Left ventricle myocardium superior (tissue), 1 donor: ENCODE measurements around the gene MLLT1. TPM values are rescaled to one million over a fixed set of nuclear protein-coding genes. Genes with fewer than 3 reads are reported as not detected.
A peak's percentile ranks its signal among the peaks of the same experiment; 100 is the strongest.

Experiments
- ATAC-seq: fragments of 200-7000 bp; cut with Tn5 transposase; one replicate; pipeline ENCODE4 v1.9.1; 2020; ENCODE audit warnings: mild to moderate bottlenecking, moderate library complexity
- DNase-seq: peaks from one replicate; pipeline ENCODE4 v3.0.0-alpha.2; 2020
- intact Hi-C: fragments of 100-400 bp; cut with micrococcal nuclease; formaldehyde crosslinking; loops from one replicate; pipeline ENCODE4 v1.11.0; 2022
- total RNA-seq: library from RNA; stranded (reverse); fragmentation: NEBNext Ultra II Directional; extraction: Animal tissue kit (Norgen Biotek cat#: 25700); gene quantifications from one replicate; pipeline ENCODE4 v1.2.1, GENCODE V29; 2021
- donor health status: DM: no; HTN: yes; CAD: no; lungs with severe emphysema.

MLLT1 gene
- total RNA-seq, 1 donor from 2014 or later = 45.8 TPM

DNA sequence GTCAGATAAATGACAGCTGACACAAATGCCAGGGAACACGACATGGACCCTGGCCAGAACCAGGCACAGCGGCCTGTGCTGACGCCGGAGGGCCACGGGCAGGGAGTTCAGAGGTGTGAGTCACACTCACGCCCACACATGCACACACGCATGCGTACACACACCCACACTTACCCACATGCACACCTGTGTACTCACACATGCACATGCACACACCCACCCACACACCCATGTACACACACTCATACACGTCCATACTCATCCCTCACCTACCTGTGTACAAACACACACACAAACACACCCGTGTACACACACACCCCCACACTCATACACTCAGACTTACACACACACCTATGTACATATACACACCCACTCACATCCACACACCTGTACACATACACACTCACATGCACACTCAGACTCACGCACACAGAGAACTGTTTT, 40.4 kb downstream of the MLLT1 start:
- no peak for DNase-seq
- peak; percentile 9 for ATAC-seq
- intact Hi-C loops = no loop called here

DNA sequence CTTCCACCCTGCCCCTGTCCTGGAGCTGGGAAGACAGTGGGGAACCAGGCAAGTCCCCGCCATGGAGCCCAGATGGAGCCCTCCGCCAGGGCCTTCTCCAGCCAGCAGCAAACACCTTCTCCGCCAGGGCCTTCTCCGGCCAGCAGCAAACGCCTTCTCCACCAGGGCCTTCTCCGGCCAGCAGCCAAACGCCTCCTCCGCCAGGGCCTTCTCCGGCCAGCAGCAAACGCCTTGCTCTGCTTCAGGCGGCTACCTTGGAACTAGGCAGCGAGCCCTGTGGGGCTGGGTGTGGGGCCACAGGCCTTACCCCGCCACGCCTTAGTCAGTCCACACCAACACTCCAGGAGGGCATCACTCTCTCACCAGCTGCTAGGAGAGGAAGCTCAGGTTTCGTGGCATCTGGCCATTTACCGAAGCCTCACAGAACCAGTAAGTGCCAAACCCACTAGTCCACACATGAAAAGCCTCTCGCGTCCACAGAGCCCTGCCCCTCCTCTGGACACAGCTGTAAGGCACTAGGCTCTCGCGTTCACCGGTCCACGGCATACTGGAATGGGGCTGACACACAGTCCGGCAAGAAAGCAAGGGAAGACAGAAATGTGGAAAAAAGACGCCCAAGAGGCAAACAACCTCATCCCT, 41.0 kb downstream of the MLLT1 start:
- ATAC-seq = peak; percentile 61
- intact Hi-C loops = no loop called here
- peak; percentile 81 for DNase-seq

DNA sequence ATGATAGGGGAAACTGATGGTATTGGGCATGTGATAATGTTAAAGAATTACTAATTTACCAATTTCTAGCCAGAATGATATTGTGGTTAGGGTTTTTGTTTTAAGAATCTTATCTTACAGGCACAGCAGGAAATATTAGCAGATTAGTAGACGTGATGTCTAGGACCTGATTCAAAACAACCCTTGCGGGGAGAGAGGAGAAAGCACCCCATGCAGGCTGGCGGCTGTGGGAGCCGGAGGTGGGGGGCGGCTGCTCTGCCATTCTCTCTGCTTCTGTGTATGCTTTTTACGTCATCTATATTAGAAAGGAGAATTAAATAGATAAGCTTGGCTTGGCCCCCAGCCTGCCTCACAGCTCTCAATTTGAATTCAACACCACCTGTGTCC, 41.5 kb downstream of the MLLT1 start:
- no peak for DNase-seq
- no peak for ATAC-seq
- intact Hi-C loops = no loop called here

DNA sequence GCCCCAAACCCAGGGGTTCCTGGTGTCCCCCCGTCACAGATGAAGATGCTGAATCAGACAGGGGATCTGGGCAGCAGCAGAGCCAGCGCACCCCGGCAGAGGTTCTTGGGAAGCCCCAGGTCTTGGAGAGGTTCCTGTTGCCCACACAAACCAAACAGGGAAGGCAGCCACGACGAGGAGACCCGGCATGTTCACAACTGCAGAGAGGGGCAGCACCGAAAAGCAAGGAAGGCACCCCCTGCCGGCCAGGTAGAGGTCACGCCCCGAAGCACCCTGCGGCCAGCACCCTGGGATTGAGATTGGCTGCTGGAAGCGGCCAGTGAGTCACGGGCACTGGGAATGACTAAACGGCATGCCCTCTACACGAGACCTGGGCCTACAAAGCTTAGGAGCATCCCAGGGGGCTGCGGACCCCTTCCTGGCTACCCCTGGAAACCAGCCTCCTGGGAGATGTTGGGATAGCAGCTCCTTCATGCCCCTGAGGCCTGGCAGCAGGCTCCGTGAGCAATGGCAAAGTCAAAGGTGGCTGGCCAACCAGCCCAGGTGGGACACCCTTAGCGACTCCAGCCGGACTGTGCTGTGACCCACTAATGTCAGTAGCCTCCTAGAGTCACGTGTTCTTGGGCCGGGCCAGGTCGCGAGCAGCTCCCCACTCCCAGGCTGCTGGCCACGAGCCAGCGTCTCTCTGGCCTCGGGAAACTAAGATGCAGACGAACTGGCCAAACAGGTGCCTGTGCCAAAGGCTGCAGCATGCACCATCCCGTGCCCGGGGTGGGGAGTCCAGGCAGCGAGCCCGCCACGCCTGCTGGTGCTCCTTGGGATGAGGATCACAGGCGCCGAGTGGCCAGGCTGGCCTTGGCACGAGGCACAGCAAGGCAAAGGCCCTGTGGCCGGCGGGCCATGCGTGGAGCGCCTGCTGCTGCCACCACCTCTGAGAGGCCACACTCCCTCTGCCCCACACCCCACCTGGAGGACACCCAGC, 43.2 kb downstream of the MLLT1 start:
- peak; percentile 61 for DNase-seq
- ATAC-seq = no peak
- intact Hi-C loops = no loop called here

DNA sequence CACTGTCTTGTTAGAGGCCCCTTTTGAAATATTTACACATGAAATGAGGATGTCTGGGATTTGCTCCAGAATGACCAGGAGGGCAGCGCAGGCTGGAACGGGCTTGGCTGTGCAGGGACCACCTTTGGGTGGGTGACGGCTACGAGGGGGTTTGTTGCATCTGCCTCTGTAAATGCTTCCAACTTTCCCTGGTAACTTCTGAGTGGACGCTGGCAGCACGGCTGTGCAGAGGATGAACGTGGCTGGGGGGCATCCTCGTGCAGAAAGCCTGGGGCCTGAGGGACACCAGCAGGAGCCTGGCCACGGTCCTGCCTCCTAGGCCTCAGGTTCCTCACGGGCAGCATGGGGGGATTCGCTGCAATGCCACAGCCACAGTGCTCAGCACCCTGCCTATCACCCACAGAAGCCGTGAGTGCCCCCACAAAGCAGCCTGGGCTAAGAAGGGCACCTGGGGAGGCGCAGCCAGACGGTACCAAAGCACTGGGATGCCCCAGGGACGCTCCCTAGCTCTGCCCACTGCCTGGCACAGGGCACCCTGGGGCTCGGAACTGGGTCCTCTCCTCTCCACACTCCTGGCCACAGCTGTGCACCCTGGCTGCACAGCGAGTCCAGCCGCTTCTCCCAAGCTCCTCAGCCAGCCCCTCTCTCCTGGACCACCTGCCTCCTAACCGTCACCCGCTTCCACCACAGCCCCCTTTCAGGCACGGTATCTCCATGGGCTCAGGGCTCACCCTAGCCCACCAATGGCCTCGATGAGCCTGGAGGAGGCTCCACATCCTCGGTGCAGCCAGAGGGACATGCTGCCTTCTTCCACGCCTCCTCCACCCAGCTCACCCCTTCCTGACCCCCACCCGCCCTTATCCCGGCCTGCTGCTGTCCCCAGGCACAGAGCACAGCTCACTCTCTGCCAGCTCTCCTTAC, 44.5 kb downstream of the MLLT1 start:
- ATAC-seq (no peak), DNase-seq (no peak)
- intact Hi-C loops = no loop called here

DNA sequence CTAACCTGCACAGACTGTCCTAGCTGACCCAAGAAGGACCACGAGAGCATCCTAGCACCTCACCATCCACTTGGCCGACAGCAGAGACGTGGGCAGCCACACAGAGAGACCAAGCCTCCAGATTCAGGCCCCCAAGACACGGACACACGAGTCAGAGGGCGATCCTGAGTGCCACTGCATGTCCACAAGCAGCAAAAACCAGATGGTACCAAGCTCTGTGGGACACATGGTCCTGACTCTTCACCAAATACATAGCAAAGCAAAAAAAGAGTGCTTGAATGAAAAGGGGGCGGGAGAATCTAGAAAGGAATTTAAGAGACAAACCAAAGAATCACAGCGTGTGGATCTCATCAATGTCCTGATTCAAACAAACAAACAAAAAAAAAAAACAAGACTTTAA, 45.2 kb downstream of the MLLT1 start:
- DNase-seq = no peak
- intact Hi-C loops = no loop called here
- no peak for ATAC-seq

DNA sequence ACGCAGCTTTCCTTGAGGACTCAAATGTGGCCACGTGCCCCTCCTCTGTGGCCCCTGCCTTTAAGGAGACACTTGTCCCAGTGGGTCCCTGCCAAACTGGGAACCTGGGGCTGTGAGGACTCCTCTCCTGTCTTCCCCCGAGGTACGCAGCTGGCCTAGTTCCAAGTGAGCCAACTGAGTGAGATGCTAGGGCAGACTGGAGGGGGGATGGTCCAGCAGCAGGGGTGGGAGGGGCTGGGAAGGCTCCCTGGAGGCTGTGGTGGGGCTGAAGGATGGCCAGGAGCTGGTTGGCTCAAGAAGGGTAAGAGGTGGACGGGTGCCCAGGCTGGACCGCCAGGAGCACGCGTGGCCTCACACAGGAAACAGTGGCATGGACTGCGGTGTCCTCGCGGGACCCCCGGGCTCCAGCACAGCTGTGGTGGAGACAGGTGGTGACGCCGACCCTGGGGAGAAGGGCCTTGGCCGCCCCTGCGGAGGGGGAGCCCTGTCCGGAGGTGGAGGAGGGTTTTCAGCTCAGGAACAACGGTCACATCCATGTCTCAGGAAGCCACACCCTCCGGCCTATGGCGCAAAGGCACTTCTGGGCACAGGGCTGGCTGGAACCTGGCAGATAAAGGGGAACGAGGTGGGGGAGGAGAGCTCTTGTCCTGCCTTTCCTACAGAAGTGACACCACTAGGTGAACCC, 45.8 kb downstream of the MLLT1 start:
- ATAC-seq = peak; percentile 76
- peak; percentile 71 for DNase-seq
- intact Hi-C loops = no loop called here

DNA sequence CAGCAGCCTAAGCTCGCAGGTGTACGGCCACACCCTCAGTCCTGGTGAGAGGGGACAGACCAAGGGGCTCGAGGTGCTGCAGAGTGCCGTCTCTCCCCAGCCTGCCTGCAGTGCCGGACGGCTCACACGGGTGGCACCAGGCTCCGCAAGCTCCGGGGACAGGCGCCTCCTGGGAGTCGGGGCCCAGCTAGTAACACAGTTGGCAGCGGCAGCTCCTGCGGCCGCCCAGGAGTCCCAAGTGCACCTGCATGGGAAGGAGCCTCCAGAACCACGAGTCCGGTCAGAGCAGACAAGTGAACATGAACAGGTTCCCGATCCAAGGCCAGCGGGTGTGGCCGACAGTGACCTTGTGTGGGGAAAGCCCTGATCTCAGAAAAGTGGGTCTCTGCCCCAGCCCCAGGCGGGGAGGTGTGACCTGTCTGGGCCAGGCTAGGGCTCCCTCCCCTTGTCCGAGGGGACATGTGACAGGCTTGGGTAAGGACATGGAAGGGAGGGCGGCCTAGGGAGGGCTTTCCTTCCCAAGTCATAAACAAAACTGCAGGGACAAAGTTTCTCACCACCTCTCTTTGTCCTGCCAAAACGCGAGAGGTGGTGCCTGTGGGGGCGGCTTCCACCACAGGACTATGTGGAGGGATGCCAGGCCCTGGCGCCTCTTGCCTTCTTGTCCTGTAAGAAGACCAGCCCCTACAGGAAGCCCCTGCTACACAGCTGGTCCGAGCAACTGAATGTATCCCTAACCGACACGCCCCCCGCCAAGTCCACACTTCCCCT, 46.5 kb downstream of the MLLT1 start:
- peak; percentile 85 for DNase-seq
- peak; percentile 61 for ATAC-seq
- intact Hi-C loops = no loop called here

DNA sequence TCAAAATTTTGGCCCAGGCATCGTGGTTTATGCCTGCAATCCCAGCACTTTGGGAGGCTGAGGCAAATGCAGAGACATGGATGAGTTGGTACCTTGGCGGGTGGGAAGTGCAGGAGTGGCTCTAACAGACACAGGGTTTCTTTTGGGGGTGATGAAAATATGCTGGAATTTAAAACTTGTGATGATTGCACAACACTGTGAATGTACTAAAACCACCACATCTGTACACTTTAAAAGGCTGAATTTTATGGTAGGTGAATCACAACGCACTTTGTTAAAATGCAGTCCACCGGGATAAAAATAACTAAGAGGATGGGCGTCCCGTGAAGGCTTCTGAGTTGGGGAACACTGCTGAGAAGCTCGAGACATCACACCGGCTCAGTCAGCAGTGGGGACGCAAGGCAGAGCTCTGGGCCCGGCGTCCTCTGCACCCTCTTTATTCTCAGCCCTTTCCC, 47.1 kb downstream of the MLLT1 start:
- ATAC-seq = no peak
- intact Hi-C loops = no loop called here
- DNase-seq = no peak

DNA sequence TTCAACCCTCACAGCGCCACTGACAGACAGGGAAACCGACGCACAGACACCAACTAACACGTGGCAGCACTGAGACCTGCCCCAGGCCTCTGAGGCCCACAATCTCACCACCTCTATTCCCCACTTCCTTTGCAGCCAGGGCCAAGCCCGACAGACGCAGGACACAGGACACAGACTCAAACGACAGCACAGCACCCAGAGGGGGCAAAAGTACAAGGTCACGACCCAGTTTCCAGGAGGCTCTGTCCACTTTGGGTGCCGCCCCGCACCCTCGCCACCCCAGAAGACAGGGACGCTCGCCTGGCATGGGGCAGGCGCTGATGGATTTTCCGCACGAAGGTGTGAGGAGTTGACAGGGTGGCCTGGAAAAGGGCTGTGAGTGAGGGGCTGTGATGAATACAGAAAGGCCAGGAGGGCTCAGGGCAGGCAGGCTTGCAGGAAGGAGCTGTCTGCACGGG, 48.8 kb downstream of the MLLT1 start:
- intact Hi-C loops = no loop called here
- DNase-seq (no peak), ATAC-seq (no peak)

DNA sequence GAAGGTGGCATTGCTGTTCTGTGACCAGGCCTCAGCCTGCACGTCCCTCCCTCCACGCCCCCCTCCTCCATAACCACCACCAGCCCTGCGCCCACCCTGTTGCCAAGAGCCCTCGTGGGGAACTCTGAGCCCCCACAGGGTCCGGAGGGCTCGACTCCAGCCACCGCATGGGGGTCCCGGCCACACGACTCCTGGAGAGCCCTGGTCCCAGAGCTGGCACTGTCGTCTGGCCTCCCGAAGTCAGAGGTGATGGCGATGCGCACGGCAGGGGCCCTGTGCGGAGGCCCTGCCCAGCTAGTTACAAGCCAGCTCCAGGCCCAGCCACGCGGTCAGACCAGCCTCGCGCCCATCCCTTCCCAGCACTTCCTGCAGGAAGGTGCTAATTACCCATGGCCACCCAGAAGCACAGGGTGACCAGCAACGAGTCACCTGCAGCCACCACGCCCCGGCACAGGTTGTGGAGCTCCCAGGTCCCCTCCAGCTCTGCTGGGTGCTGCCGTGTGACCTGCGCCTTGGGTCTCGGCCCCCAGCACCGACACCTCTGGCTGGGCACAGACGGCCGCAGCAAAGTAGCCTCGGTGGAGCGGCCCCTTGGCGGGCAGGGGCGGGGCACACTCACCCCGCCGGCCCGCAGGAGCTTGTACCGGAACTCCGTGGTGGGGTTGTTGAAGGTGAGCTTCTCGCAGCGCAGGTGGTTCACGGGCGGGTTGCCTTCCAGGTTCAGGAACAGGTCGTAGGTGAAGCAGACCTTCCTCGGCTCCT, 49.6 kb downstream of the MLLT1 start:
- ATAC-seq = no peak
- intact Hi-C loops = no loop called here
- DNase-seq = no peak

DNA sequence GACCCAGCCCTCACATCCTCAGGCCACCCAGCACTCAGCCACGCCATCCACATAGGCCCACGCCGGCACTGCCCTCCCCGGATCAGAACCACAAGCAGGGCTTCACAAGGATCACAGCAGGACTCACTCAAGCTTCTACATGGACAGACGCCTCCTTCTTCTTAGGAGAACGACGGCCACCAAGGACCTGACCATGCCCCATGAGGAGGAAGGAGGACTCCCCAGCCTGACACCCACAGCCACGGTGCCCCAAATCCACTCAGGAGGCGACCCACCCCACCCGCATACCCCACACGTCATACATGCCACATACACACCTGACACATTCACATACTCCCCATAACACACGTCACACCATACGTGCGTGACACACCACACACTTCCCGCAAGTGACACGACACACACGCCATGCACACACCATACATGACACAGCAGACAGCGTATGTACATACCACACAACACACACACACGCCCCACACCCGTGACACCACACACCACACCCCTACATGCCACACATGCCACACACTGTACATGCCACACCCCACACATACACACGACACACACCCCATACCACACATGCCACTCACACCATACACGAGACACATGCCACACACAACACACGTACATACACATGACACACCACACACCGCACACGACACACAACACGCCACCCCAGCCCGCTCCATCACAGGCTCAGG, 50.4 kb downstream of the MLLT1 start:
- ATAC-seq = no peak
- no peak for DNase-seq
- intact Hi-C loops = no loop called here

DNA sequence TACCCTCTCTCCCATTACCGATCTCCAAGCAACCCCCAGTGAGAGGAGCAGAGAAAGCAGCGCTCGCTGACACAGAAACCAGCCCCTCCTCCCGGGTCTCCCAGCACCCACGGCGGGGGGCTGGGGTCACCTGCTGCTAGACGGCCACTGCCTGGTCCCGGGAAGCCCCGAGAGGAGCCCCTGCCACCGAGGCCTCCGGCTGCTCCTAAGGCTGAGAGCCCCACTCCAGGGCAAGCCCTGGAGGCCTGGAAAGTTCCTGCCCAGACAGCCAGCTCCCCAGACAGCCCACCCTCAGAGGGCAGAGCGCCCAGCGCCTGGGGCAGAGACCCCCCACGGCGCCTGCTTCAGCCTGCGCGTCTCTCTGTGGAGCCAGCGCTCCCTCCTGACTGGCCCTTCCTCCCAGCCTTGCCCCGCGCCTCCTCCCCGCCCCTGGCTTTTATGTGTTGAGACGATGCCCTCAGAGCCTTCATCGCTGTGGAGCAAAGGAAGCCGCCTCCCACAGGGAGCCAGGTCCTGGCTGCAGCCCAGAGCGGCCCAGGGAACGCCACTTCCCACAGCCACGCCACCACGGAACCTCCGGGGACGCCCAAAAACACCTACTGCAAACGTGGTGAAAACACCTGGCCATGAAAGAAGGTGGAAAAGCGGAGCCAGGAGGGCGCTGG, 51.1 kb downstream of the MLLT1 start:
- intact Hi-C loops = no loop called here
- ATAC-seq (no peak), DNase-seq (peak; percentile 34)

DNA sequence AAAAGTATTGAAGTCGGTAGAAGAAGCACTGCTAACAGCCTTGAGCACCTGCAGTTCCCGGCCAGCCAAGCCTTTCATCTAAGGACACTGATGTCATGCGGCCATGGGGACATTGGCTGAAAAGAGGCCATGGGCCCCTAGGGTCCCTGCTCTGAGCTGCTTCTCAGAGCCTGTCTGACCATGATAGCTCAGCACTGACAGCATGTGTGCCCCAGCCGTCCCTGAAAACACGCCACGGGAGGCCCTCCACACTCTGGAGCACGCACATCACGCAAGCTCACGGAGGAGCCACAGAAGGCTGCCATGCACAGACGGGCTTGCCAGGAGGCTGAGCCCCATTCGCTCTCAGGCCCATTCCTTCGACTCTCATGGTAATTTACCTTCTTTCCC, 51.8 kb downstream of the MLLT1 start:
- DNase-seq = no peak
- intact Hi-C loops = no loop called here
- no peak for ATAC-seq

DNA sequence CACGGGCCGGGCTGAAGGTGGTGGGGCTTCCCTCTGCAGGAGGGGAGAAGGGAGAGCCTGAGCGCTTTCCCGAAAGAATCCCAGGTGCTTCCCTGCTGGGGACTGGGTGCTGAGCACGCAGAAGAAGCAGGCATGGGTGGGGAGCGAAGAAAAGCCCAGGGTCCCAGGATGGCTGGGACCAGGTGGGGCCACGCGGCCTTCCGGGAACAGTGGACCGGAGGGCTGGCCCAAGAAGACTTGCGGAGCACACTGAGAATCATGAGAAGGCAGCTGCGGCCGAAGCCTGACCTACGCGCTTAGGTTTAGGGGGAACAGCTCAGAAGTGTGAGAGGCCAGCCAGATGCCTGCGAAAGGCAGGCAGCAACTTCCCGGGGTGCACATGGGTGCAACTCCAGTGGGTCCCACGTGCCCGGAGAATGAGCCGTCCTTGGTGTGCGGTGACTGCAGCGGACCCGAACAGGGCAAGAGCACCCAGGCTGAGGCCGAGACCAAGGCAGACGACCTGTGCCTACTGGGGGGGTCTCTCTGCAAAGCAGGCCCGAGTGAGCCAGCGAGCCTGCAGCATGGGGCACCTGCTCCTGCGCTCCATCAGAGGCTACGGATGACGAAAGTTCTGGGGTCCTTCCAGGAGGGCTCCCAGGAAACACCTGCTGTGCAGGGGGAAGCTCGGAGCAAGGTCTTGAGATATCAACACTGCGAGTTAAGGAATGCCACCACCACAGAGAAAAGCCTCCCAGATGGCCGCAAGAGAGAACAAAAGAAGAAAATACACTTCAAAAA, 52.4 kb downstream of the MLLT1 start:
- intact Hi-C loops = no loop called here
- DNase-seq (no peak), ATAC-seq (no peak)
